ENCODE data around the gene IMPDH1. TPM values are rescaled to one million over a fixed set of nuclear protein-coding genes. Genes with fewer than 3 reads are reported as not detected.

IMPDH1 gene
- total and polyA plus RNA-seq, 10 of the 15 experiments (the other 5 are each of a cell fraction or from before 2014, with no cell fraction given): 0.50 to 61.3 (median 41.8) TPM

GRCh38 chr7:128424686-128425275 lies 15.0 kb upstream of the IMPDH1 start:
- Histone ChIP-seq H3K9me3 (replicated peaks; ENCODE audit: control insufficient read depth, insufficient read depth, low read length) (no peaks in the 10 kb centered on the region), H3K4me3 (no peak overlapping the region), H3K36me3 (ENCODE audit: control insufficient read depth in 2 of 2, insufficient read depth in 2 of 2, low read length in 1 of 2) (no peaks in the 10 kb centered on the region), H3K4me2 (ENCODE audit: control insufficient read depth, insufficient read depth) (no peak overlapping the region), H4K20me1 (ENCODE audit: control insufficient read depth, insufficient read depth) (no peaks in the 10 kb centered on the region), H3K4me1 (ENCODE audit: control insufficient read depth, insufficient read depth, low read length) (peaks cover 7% of the 10 kb centered on the region), H3K27me3 (replicated peaks in 1 of 2; ENCODE audit: control insufficient read depth in 2 of 2, insufficient read depth in 2 of 2, low read length in 1 of 2) (no peaks in the 10 kb centered on the region), H2AFZ (ENCODE audit: control insufficient read depth, low read depth, low read length) (no peak overlapping the region), H3K79me2 (ENCODE audit: control insufficient read depth, insufficient read depth, low read length) (no peaks in the 10 kb centered on the region), H3K27ac (ENCODE audit: control insufficient read depth, insufficient read depth) (no peak overlapping the region), H3K9ac (ENCODE audit: control insufficient read depth, insufficient read depth, low read length) (no peak overlapping the region)
- CTCF ChIA-PET: interaction anchor here (0.6 to 16.0 kb wide), 20 partner anchors 14 to 459 kb away, joined by 3 to 463 read pairs (median 4); partner anchors contain the start of genes HILPDA, IMPDH1 and RBM28
- WGBS (ENCODE audit: insufficient coverage, insufficient replicate concordance, low lambda C conversion rate, missing lambda C conversion rate): 38% methylated on average over 1 of the region's 1 CpG
- no peak for TF ChIP-seq ZNF592 (IDR thresholded peaks at IDR 0.05)
- TF ChIP-seq ZNF687 (IDR thresholded peaks at IDR 0.05): no peak
- POLR2A ChIA-PET: interaction anchor here (0.9 to 1.2 kb wide), 3 partner anchors 25 to 35 kb away, joined by 3 to 4 read pairs (median 3); no protein-coding TSS in a partner anchor
- DNase-seq (ENCODE audit: low read depth, low spot score) (no peak), ATAC-seq (no peak), FAIRE-seq (no peak)
- no TSS peak for BruUV-seq (replicated peaks)
- RAD21 ChIA-PET (ENCODE audit: unreplicated experiment): interaction anchor here (0.6 to 10.5 kb wide), 12 partner anchors 8 to 158 kb away, joined by 3 to 216 read pairs (median 4); partner anchors contain the start of gene IMPDH1
- intact Hi-C loops (cut with micrococcal nuclease; ENCODE audit: unreplicated experiment) (loop anchor here (5.0 kb wide), 1 partner anchor 458 kb away; no protein-coding TSS in a partner anchor), in situ Hi-C loops (cut with MboI) (loop anchor here (5.0 kb wide), 1 partner anchor 38 kb away; no protein-coding TSS in a partner anchor)
- SMC1A ChIA-PET (ENCODE audit: uncharacterized antibody, unreplicated experiment): interaction anchor here (0.7 to 14.8 kb wide), 12 partner anchors 8 to 389 kb away, joined by 3 to 296 read pairs (median 8); no protein-coding TSS in a partner anchor

All from GM12878 (cell line).